DOHH2 (cell line): ENCODE data around the gene RSPO4.

Experiments
- H3F3A ChIP-seq: fragments of 200-600 bp; sonication (generic), shearing (Covaris generic); 2 replicates; pipeline ENCODE4 v1.6.0; 2016; ENCODE audit warnings: antibody characterized with exemption, mild to moderate bottlenecking; ENCODE audit not compliant: control insufficient read depth, insufficient read depth
- H3K27ac ChIP-seq: fragments of 200-600 bp; sonication (generic); 2 replicates; pipeline ENCODE4 v1.5.1; 2014; ENCODE audit warnings: low read depth, mild to moderate bottlenecking, low read length, moderate library complexity
- H3K27me3 ChIP-seq: fragments of 200-600 bp; sonication (generic); 2 replicates; pipeline ENCODE4 v1.6.1; 2014; ENCODE audit warnings: mild to moderate bottlenecking, low read length, mixed read lengths; ENCODE audit not compliant: control insufficient read depth
- H3K36me3 ChIP-seq: fragments of 200-600 bp; sonication (generic); 2 replicates; pipeline ENCODE4 v1.6.1; 2014; ENCODE audit warnings: mild to moderate bottlenecking, low read length, moderate library complexity, mixed read lengths; ENCODE audit not compliant: control insufficient read depth
- H3K4me1 ChIP-seq: fragments of 200-600 bp; sonication (generic); 2 replicates; pipeline ENCODE4 v1.6.1; 2014; ENCODE audit warnings: mild to moderate bottlenecking, low read length, mixed read lengths; ENCODE audit not compliant: control insufficient read depth
- H3K4me2 ChIP-seq: fragments of 200-600 bp; sonication (generic); 2 replicates; pipeline ENCODE4 v1.6.0; 2014; ENCODE audit warnings: mild to moderate bottlenecking, low read length, moderate library complexity
- H3K4me3 ChIP-seq: fragments of 200-600 bp; sonication (generic); 2 replicates; pipeline ENCODE4 v1.5.1; 2014; ENCODE audit warnings: mild to moderate bottlenecking, low read length, mixed read lengths
- H3K79me2 ChIP-seq: fragments of 200-600 bp; sonication (generic); 2 replicates; pipeline ENCODE4 v1.6.1; 2014; ENCODE audit warnings: mild to moderate bottlenecking, low read length, mixed read lengths; ENCODE audit not compliant: control insufficient read depth
- H3K9me2 ChIP-seq: fragments of 200-600 bp; sonication (generic); replicated peaks from 2 replicates; pipeline ENCODE4 v1.6.1; 2014; ENCODE audit warnings: mild to moderate bottlenecking, low read length, mixed read lengths; ENCODE audit not compliant: control insufficient read depth
- H3K9me3 ChIP-seq: fragments of 200-600 bp; sonication (generic); 2 replicates; pipeline ENCODE4 v1.6.1; 2014; ENCODE audit warnings: antibody characterized with exemption, low read length, mixed read lengths; ENCODE audit not compliant: control insufficient read depth, insufficient read depth
- H4K20me1 ChIP-seq: fragments of 200-600 bp; sonication (generic); 2 replicates; pipeline ENCODE4 v1.6.0; 2014; ENCODE audit warnings: low read depth, mild to moderate bottlenecking, antibody characterized with exemption, low read length, moderate library complexity; ENCODE audit not compliant: control insufficient read depth, insufficient read depth
- CTCF ChIP-seq: fragments of 200-600 bp; sonication (generic); IDR thresholded peaks from one replicate; pipeline ENCODE4 v1.5.1; 2014; ENCODE audit warnings: antibody characterized with exemption, mild to moderate bottlenecking, low read depth, low read length; ENCODE audit not compliant: poor library complexity, severe bottlenecking
- EZH2phosphoT487 ChIP-seq: fragments of 200-600 bp; sonication (generic); IDR thresholded peaks from 2 replicates; pipeline ENCODE4 v1.6.1; 2017; ENCODE audit warnings: borderline replicate concordance, mild to moderate bottlenecking, antibody characterized with exemption, low read length, moderate library complexity, mixed read lengths

The RSPO4 gene

DNA sequence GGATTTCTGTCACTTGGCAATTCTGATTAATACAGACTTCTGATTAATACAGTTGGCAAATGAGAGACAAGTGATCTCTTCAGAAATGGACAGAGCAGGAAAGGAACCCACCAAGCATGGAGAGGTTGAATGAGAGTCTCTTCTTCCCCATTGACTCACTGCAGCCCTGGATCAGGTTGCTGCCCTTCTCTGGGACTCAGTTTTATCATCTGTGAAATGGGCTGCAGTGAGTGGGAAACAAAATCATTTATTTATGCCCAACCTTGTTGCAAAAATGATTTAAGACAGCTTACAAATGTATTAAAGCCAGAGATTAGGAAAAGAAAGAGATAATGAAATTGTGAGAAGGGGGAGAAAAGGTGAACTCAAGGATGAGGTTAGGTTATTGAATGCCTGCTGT is 20.8 kb upstream of the RSPO4 start:
- Histone ChIP-seq H3K4me1 (no peaks in the 10 kb centered on the region), H3K27me3 (peaks cover 3% of the 10 kb centered on the region; the same call in 1 of the 2 replicates), H3K4me2 (no peak overlapping the region), H3K27ac (no peak overlapping the region), H3K4me3 (no peak overlapping the region), H3K9me3 (no peaks in the 10 kb centered on the region), H3K36me3 (no peaks in the 10 kb centered on the region), H4K20me1 (no peaks in the 10 kb centered on the region), H3K79me2 (no peaks in the 10 kb centered on the region), H3F3A (no peaks in the 10 kb centered on the region), H3K9me2 (no peaks in the 10 kb centered on the region)
- TF ChIP-seq CTCF: no peak
- no peak for TF ChIP-seq EZH2phosphoT487

DNA sequence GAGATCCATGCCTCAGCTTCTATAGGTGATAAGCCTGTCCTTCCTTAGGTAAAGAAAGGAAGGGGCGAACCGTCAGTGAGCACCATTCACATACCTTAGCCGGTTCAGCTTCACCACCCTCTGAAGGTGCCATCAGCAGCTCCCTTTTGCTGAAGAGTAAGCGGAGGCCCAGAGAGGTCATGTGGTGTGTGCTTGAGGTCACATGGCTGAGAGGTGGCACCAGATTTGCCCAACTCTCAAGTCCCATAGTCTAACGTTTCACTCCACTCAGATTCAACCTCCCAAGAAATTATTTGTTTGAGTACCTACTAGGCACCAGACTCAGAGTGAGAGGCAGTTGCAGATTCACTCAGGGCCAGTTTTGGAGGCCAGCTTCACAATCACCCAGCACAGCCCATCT is 18.5 kb upstream of the RSPO4 start:
- no peaks in the 10 kb centered on the region for H3F3A ChIP-seq
- H3K4me2 ChIP-seq: no peak overlapping the region
- no peaks in the 10 kb centered on the region for H3K79me2 ChIP-seq
- no peak overlapping the region for H3K27ac ChIP-seq
- H3K36me3 ChIP-seq: no peaks in the 10 kb centered on the region
- H3K9me2 ChIP-seq: no peaks in the 10 kb centered on the region
- TF ChIP-seq EZH2phosphoT487 (no peak), CTCF (no peak)
- no peaks in the 10 kb centered on the region; the same call in 1 of the 2 replicates for H3K27me3 ChIP-seq
- H4K20me1 ChIP-seq: no peaks in the 10 kb centered on the region
- H3K4me1 ChIP-seq: no peaks in the 10 kb centered on the region
- H3K4me3 ChIP-seq: no peak overlapping the region
- no peaks in the 10 kb centered on the region for H3K9me3 ChIP-seq

GRCh38 chr20:1019344-1019743 is 17.2 kb upstream of the RSPO4 start:
- Histone ChIP-seq H3K9me2 (no peaks in the 10 kb centered on the region), H3K4me3 (no peak overlapping the region), H3F3A (no peaks in the 10 kb centered on the region), H3K79me2 (no peaks in the 10 kb centered on the region), H3K4me2 (no peak overlapping the region), H3K4me1 (no peaks in the 10 kb centered on the region), H3K36me3 (no peaks in the 10 kb centered on the region), H4K20me1 (no peaks in the 10 kb centered on the region), H3K27me3 (no peaks in the 10 kb centered on the region; the same call in 1 of the 2 replicates), H3K9me3 (no peaks in the 10 kb centered on the region), H3K27ac (no peak overlapping the region)
- TF ChIP-seq EZH2phosphoT487: no peak
- no peak for TF ChIP-seq CTCF

- Histone ChIP-seq H3K4me3 (no peak overlapping the region), H3K79me2 (no peaks in the 10 kb centered on the region), H3K27ac (no peak overlapping the region), H3K4me1 (no peaks in the 10 kb centered on the region), H3K27me3 (no peaks in the 10 kb centered on the region; the same call in 1 of the 2 replicates), H3K9me2 (no peaks in the 10 kb centered on the region), H3K4me2 (no peak overlapping the region), H4K20me1 (no peaks in the 10 kb centered on the region), H3K9me3 (no peaks in the 10 kb centered on the region), H3K36me3 (no peaks in the 10 kb centered on the region), H3F3A (no peaks in the 10 kb centered on the region)
- TF ChIP-seq CTCF: no peak
- TF ChIP-seq EZH2phosphoT487: no peak
Measured at GRCh38 chr20:1017677-1018076, 15.6 kb upstream of the RSPO4 start.
